ENCODE data around the gene CUX1. TPM values are rescaled to one million over a fixed set of nuclear protein-coding genes. Genes with fewer than 3 reads are reported as not detected.

Gene CUX1
- total RNA-seq, 1 experiment from 2014 or later, result 53.5 TPM

DNA sequence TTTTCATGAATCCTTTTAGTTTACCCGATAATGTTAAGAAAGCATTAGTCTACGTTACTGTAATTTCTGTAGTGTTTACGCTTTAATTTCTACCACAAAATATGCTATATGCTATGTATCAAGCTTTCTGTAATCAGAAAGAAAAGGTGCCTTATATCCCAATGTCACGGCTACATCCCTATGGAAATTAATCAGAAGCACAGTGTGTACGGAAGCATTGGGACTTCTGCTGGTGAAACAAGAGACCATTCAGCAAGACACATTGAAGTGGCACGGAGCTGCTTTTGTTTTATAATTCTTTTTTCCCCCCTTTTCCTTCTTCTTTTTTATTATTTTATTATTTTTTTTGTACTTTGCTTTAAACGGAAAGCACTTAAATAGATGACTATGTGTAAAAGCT, 438.1 kb downstream of the CUX1 start:
- Histone ChIP-seq H3K79me1 (ENCODE audit: insufficient read depth, low read depth, low read length, poor library complexity, severe bottlenecking) (no peaks in the 10 kb centered on the region), H4K91ac (ENCODE audit: insufficient read length, low read depth, low read length) (no peak overlapping the region), H2BK120ac (ENCODE audit: low read depth, low read length, poor library complexity, severe bottlenecking) (no peak overlapping the region), H3K23ac (ENCODE audit: insufficient read length, low read depth, low read length) (no peak overlapping the region), H3K79me2 (ENCODE audit: insufficient read depth, low read length) (no peaks in the 10 kb centered on the region), H3K9ac (ENCODE audit: extremely low read depth, insufficient read length, low read length) (no peak overlapping the region), H2AK5ac (ENCODE audit: insufficient read length, low read length) (no peak overlapping the region), H2BK12ac (ENCODE audit: insufficient read length, low read depth, low read length) (no peak overlapping the region), H2AFZ (ENCODE audit: low read length) (no peak overlapping the region), H3T11ph (ENCODE audit: low read length) (no peak overlapping the region), H3K14ac (ENCODE audit: insufficient read depth, low read length) (no peak overlapping the region), H3K56ac (ENCODE audit: insufficient read length, low read depth, low read length) (no peak overlapping the region), H3K23me2 (ENCODE audit: insufficient read length, low read depth, low read length, poor library complexity, severe bottlenecking) (no peaks in the 10 kb centered on the region), H4K5ac (ENCODE audit: insufficient read length, low read depth, low read length) (no peak overlapping the region), H4K20me1 (ENCODE audit: control insufficient read depth, insufficient read depth, insufficient read length) (no peaks in the 10 kb centered on the region), H3K4ac (ENCODE audit: low read depth, low read length) (no peak overlapping the region), H4K8ac (replicated peaks; ENCODE audit: insufficient read length, low read depth, low read length) (no peak overlapping the region), H2BK5ac (ENCODE audit: insufficient read length, low read length) (no peak overlapping the region), H3K4me2 (ENCODE audit: insufficient read depth, insufficient read length, low read length) (no peak overlapping the region), H3K27me3 (ENCODE audit: insufficient read depth, low read length) (no peaks in the 10 kb centered on the region), H2BK15ac (ENCODE audit: low read depth, low read length) (no peak overlapping the region), H3K9me3 (ENCODE audit: control insufficient read depth, low read depth, low read length) (no peaks in the 10 kb centered on the region), H3K27ac (ENCODE audit: insufficient read length, low read depth, low read length) (no peak overlapping the region), H3K4me1 (ENCODE audit: insufficient read depth, low read length) (no peaks in the 10 kb centered on the region; the same call in 1 of the 2 replicates), H2BK20ac (ENCODE audit: low read depth, low read length, poor library complexity, severe bottlenecking) (no peak overlapping the region), H3K18ac (ENCODE audit: insufficient read length, low read depth, low read length) (no peak overlapping the region)
- no peaks in the 10 kb centered on the region for H3K27me3 Mint-ChIP-seq (ENCODE audit: low read depth)
- no peaks in the 10 kb centered on the region for H3K9me3 Mint-ChIP-seq
- peaks cover 0 to 3% (median under 1%) of the 10 kb centered on the region in 3 experiments; a peak in 4 of 7 replicates for H3K36me3 Mint-ChIP-seq (ENCODE audit: insufficient read depth in 1 of 3, low read depth in 3 of 3)
- no peak for DNase-seq
- no peak overlapping the region for H3K27ac Mint-ChIP-seq
- no peak overlapping the region for H3K4me3 Mint-ChIP-seq
- TF ChIP-seq CTCF (conservative IDR thresholded peaks at IDR 0.05), result no peak
- no CpG with 5 or more reads among the region's 7 CpGs for WGBS (ENCODE audit: extremely low coverage, insufficient read length, low lambda C conversion rate)
- peaks cover 4 to 12% of the 10 kb centered on the region in 2 experiments; a peak in 3 of 4 replicates for H3K4me1 Mint-ChIP-seq

All from H9 (cell line).